ENCODE measurements around the gene FRMD4A. TPM values are rescaled to one million over a fixed set of nuclear protein-coding genes. Genes with fewer than 3 reads are reported as not detected.

Gene FRMD4A
- total RNA-seq, 2 donors from 2014 or later, result 22.3 to 22.4 TPM

GRCh38 chr10:13701157-13701919, 629.4 kb downstream of the FRMD4A start:
- no peak for TF ChIP-seq CTCF (conservative IDR thresholded peaks at IDR 0.05)
- H3K4me3 ChIP-seq (ENCODE audit: low read length), result no peak overlapping the region
- Mint-ChIP-seq H3K27me3 (ENCODE audit: insufficient read depth) (no peaks in the 10 kb centered on the region), H3K4me3 (no peak overlapping the region), H3K9me3 (no peaks in the 10 kb centered on the region), H3K27ac (peak overlapping the region; percentile 52), H3K4me1 (peaks cover 34% of the 10 kb centered on the region), H3K36me3 (ENCODE audit: low read depth) (peaks cover 44% of the 10 kb centered on the region)
- no peak for DNase-seq
- WGBS, 2 experiments (ENCODE audit: insufficient coverage in 1 of 2, insufficient read length in 1 of 2), result 96 to 97% methylated on average over 10 to 17 of the region's 17 CpGs
- no peaks in the 10 kb centered on the region for H3K27me3 ChIP-seq (ENCODE audit: control insufficient read depth, insufficient read depth, low read length, poor library complexity, severe bottlenecking)
- no peaks in the 10 kb centered on the region for H3K4me1 ChIP-seq (ENCODE audit: control insufficient read depth, insufficient read depth, low read length)
- no peak overlapping the region for H3K27ac ChIP-seq (ENCODE audit: low read depth, low read length)
- H3K9ac ChIP-seq (ENCODE audit: extremely low read depth, low read length, poor library complexity, severe bottlenecking), result no peak overlapping the region
- H3K9me3 ChIP-seq (ENCODE audit: control insufficient read depth, low read length), result no peaks in the 10 kb centered on the region
- H3K36me3 ChIP-seq (ENCODE audit: control insufficient read depth, insufficient read depth, low read length), result peaks cover 18% of the 10 kb centered on the region

- no peaks in the 10 kb centered on the region for H3K9me3 Mint-ChIP-seq
- no peak for TF ChIP-seq CTCF (conservative IDR thresholded peaks at IDR 0.05)
- WGBS, 2 experiments (ENCODE audit: insufficient coverage in 1 of 2, insufficient read length in 1 of 2), result 91 to 93% methylated on average over 6 to 10 of the region's 10 CpGs
- no peak overlapping the region for H3K27ac ChIP-seq (ENCODE audit: low read depth, low read length)
- H3K4me3 Mint-ChIP-seq, result no peak overlapping the region
- no peaks in the 10 kb centered on the region for H3K9me3 ChIP-seq (ENCODE audit: control insufficient read depth, low read length)
- DNase-seq, result no peak
- peaks cover 18% of the 10 kb centered on the region for H3K36me3 ChIP-seq (ENCODE audit: control insufficient read depth, insufficient read depth, low read length)
- H3K4me3 ChIP-seq (ENCODE audit: low read length), result no peak overlapping the region
- H3K4me1 Mint-ChIP-seq, result peaks cover 27% of the 10 kb centered on the region
- no peak overlapping the region for H3K27ac Mint-ChIP-seq
- H3K36me3 Mint-ChIP-seq (ENCODE audit: low read depth), result peaks cover 51% of the 10 kb centered on the region
- H3K9ac ChIP-seq (ENCODE audit: extremely low read depth, low read length, poor library complexity, severe bottlenecking), result no peak overlapping the region
- H3K27me3 ChIP-seq (ENCODE audit: control insufficient read depth, insufficient read depth, low read length, poor library complexity, severe bottlenecking), result no peaks in the 10 kb centered on the region
- H3K27me3 Mint-ChIP-seq (ENCODE audit: insufficient read depth), result no peaks in the 10 kb centered on the region
- no peaks in the 10 kb centered on the region for H3K4me1 ChIP-seq (ENCODE audit: control insufficient read depth, insufficient read depth, low read length)
Measured at GRCh38 chr10:13700473-13701144, 630.1 kb downstream of the FRMD4A start.

GRCh38 chr10:13699216-13699615, 631.5 kb downstream of the FRMD4A start:
- Mint-ChIP-seq H3K27me3 (ENCODE audit: insufficient read depth) (no peaks in the 10 kb centered on the region), H3K4me1 (peaks cover 16% of the 10 kb centered on the region), H3K27ac (no peak overlapping the region), H3K36me3 (ENCODE audit: low read depth) (peaks cover 59% of the 10 kb centered on the region), H3K9me3 (no peaks in the 10 kb centered on the region), H3K4me3 (no peak overlapping the region)
- TF ChIP-seq CTCF (conservative IDR thresholded peaks at IDR 0.05), result no peak
- DNase-seq, result no peak
- 91 to 92% methylated on average over 9 to 10 of the region's 10 CpGs for WGBS, 2 experiments (ENCODE audit: insufficient coverage in 1 of 2, insufficient read length in 1 of 2)
- H3K36me3 ChIP-seq (ENCODE audit: control insufficient read depth, insufficient read depth, low read length), result peaks cover 23% of the 10 kb centered on the region
- no peaks in the 10 kb centered on the region for H3K4me1 ChIP-seq (ENCODE audit: control insufficient read depth, insufficient read depth, low read length)
- H3K27me3 ChIP-seq (ENCODE audit: control insufficient read depth, insufficient read depth, low read length, poor library complexity, severe bottlenecking), result no peaks in the 10 kb centered on the region
- H3K4me3 ChIP-seq (ENCODE audit: low read length), result no peak overlapping the region
- H3K27ac ChIP-seq (ENCODE audit: low read depth, low read length), result no peak overlapping the region
- no peak overlapping the region for H3K9ac ChIP-seq (ENCODE audit: extremely low read depth, low read length, poor library complexity, severe bottlenecking)
- H3K9me3 ChIP-seq (ENCODE audit: control insufficient read depth, low read length), result no peaks in the 10 kb centered on the region

Measured in endodermal cell (in vitro differentiated cells).